Measurements from ENCODE around the gene RPS18. TPM values are rescaled to one million over a fixed set of nuclear protein-coding genes. Genes with fewer than 3 reads are reported as not detected.

The RPS18 gene
- total and polyA plus RNA-seq, 2 of the 13 experiments (the other 11 are each of a cell fraction or from before 2014, with no cell fraction given), result 3,896 to 5,806 TPM

DNA sequence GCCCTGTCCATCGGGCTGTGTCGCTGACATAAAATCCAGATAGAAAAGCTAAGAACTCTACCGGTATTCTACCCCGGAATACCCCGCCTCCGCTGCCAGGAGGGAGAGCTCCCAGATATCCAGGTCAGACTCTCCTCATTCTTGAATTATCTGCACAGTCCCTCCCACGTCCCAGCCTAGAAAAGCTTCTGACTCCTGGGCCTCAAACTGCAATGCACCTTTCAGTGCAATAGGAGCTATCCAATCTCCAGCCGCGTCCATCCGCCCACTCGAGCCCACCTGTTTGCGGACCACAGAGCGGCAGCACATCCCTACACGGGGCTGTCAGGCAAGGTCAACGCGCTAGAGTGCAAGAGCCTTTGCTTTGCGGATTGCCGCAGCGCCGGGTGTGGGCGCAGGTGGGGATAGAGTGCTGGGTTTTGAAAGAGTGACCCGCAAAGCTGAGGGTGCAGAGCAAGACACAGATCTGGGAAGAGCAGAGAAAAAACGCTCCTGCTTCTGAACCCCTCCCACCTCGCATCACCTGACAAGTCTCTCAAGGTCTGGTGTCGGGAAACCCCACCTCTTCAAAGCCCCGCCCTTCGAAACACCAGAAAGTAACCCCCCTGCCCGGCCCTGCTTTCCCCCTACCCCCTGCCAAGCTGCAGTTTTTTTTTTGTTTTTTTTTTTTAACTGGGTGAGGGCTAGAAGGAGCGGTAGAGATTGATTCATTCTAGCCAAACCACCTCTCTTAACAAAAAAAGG, 40.7 kb downstream of the RPS18 start (continued):
- TF ChIP-seq, protein P1, sequence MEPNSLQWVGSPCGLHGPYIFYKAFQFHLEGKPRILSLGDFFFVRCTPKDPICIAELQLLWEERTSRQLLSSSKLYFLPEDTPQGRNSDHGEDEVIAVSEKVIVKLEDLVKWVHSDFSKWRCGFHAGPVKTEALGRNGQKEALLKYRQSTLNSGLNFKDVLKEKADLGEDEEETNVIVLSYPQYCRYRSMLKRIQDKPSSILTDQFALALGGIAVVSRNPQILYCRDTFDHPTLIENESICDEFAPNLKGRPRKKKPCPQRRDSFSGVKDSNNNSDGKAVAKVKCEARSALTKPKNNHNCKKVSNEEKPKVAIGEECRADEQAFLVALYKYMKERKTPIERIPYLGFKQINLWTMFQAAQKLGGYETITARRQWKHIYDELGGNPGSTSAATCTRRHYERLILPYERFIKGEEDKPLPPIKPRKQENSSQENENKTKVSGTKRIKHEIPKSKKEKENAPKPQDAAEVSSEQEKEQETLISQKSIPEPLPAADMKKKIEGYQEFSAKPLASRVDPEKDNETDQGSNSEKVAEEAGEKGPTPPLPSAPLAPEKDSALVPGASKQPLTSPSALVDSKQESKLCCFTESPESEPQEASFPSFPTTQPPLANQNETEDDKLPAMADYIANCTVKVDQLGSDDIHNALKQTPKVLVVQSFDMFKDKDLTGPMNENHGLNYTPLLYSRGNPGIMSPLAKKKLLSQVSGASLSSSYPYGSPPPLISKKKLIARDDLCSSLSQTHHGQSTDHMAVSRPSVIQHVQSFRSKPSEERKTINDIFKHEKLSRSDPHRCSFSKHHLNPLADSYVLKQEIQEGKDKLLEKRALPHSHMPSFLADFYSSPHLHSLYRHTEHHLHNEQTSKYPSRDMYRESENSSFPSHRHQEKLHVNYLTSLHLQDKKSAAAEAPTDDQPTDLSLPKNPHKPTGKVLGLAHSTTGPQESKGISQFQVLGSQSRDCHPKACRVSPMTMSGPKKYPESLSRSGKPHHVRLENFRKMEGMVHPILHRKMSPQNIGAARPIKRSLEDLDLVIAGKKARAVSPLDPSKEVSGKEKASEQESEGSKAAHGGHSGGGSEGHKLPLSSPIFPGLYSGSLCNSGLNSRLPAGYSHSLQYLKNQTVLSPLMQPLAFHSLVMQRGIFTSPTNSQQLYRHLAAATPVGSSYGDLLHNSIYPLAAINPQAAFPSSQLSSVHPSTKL (CRISPR knock-in tag; IDR thresholded peaks at IDR 0.05), result peak; percentile 32; the same call in 1 of the 2 replicates
- TF ChIP-seq ZNF782 (CRISPR knock-in tag; IDR thresholded peaks at IDR 0.05; ENCODE audit: borderline replicate concordance) (peak; percentile 39; the same call in 1 of the 2 replicates), TAF1 (CRISPR knock-in tag; IDR thresholded peaks at IDR 0.05) (peak; percentile 49; the same call in 1 of the 2 replicates), RFX5 (IDR thresholded peaks at IDR 0.05; ENCODE audit: low read depth, low read length) (no peak), SRY (CRISPR knock-in tag; IDR thresholded peaks at IDR 0.05) (no peak), CC2D1A (CRISPR knock-in tag; IDR thresholded peaks at IDR 0.05) (no peak), HNRNPLL (IDR thresholded peaks at IDR 0.05; ENCODE audit: low read depth, low read length, poor library complexity, severe bottlenecking) (peak; percentile 70), ELF4 (CRISPR knock-in tag; IDR thresholded peaks at IDR 0.05; ENCODE audit: borderline replicate concordance) (no peak), SAP130 (CRISPR knock-in tag; IDR thresholded peaks at IDR 0.05; ENCODE audit: low read depth) (peak; percentile 80), POLR2A (IDR thresholded peaks at IDR 0.05; ENCODE audit: insufficient read depth in 1 of 2, low read depth in 2 of 2, low read length in 2 of 2) (peak in 1 of 2 experiments; percentile 59; a peak in 1 of 4 replicates), SALL1 (CRISPR knock-in tag; IDR thresholded peaks at IDR 0.05) (peak; percentile 72), ZMYM4 (CRISPR knock-in tag; IDR thresholded peaks at IDR 0.05) (peak; percentile 58; the same call in 1 of the 2 replicates), NFIC (IDR thresholded peaks at IDR 0.05; ENCODE audit: low read length) (no peak), LCORL (IDR thresholded peaks at IDR 0.05) (no peak), LCORL (CRISPR knock-in tag; IDR thresholded peaks at IDR 0.05) (no peak), SP140L (CRISPR knock-in tag; IDR thresholded peaks at IDR 0.05; ENCODE audit: borderline replicate concordance) (peak; percentile 63; the same call in 1 of the 2 replicates), ZFP36L1 (CRISPR knock-in tag; IDR thresholded peaks at IDR 0.05) (0 out of 2 replicates have a peak, but pooled peaks have one; percentile 26), NR2F6 (IDR thresholded peaks at IDR 0.05) (no peak), NR2F6 (CRISPR knock-in tag; IDR thresholded peaks at IDR 0.05) (peak; percentile 52; the same call in 1 of the 2 replicates)
- TF ChIP-seq, protein P2, sequence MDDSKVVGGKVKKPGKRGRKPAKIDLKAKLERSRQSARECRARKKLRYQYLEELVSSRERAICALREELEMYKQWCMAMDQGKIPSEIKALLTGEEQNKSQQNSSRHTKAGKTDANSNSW (CRISPR knock-in tag; IDR thresholded peaks at IDR 0.05; ENCODE audit: borderline replicate concordance), result no peak; the same call in 1 of the 2 replicates
- TF ChIP-seq, protein P3, sequence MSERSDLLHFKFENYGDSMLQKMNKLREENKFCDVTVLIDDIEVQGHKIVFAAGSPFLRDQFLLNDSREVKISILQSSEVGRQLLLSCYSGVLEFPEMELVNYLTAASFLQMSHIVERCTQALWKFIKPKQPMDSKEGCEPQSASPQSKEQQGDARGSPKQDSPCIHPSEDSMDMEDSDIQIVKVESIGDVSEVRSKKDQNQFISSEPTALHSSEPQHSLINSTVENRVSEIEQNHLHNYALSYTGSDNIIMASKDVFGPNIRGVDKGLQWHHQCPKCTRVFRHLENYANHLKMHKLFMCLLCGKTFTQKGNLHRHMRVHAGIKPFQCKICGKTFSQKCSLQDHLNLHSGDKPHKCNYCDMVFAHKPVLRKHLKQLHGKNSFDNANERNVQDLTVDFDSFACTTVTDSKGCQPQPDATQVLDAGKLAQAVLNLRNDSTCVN (CRISPR knock-in tag; IDR thresholded peaks at IDR 0.05; ENCODE audit: borderline replicate concordance), result 0 out of 2 replicates have a peak, but pooled peaks have one; percentile 25
- TF ChIP-seq, protein P4, sequence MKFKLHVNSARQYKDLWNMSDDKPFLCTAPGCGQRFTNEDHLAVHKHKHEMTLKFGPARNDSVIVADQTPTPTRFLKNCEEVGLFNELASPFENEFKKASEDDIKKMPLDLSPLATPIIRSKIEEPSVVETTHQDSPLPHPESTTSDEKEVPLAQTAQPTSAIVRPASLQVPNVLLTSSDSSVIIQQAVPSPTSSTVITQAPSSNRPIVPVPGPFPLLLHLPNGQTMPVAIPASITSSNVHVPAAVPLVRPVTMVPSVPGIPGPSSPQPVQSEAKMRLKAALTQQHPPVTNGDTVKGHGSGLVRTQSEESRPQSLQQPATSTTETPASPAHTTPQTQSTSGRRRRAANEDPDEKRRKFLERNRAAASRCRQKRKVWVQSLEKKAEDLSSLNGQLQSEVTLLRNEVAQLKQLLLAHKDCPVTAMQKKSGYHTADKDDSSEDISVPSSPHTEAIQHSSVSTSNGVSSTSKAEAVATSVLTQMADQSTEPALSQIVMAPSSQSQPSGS (CRISPR knock-in tag; IDR thresholded peaks at IDR 0.05), result peak; percentile 68; the same call in 1 of the 2 replicates
- TF ChIP-seq, protein P5, sequence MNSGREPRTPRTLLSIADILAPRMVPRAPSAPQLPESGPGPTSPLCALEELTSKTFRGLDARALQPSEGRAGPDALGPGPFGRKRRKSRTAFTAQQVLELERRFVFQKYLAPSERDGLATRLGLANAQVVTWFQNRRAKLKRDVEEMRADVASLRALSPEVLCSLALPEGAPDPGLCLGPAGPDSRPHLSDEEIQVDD (CRISPR knock-in tag; IDR thresholded peaks at IDR 0.05; ENCODE audit: borderline replicate concordance), result no peak

All from HepG2 (cell line).